Measurements from ENCODE around the gene SF3A2. TPM values are rescaled to one million over a fixed set of nuclear protein-coding genes. Genes with fewer than 3 reads are reported as not detected.

SF3A2 gene
- total and polyA plus RNA-seq, 3 donors from 2014 or later, result 102 to 122 (median 117) TPM

DNA sequence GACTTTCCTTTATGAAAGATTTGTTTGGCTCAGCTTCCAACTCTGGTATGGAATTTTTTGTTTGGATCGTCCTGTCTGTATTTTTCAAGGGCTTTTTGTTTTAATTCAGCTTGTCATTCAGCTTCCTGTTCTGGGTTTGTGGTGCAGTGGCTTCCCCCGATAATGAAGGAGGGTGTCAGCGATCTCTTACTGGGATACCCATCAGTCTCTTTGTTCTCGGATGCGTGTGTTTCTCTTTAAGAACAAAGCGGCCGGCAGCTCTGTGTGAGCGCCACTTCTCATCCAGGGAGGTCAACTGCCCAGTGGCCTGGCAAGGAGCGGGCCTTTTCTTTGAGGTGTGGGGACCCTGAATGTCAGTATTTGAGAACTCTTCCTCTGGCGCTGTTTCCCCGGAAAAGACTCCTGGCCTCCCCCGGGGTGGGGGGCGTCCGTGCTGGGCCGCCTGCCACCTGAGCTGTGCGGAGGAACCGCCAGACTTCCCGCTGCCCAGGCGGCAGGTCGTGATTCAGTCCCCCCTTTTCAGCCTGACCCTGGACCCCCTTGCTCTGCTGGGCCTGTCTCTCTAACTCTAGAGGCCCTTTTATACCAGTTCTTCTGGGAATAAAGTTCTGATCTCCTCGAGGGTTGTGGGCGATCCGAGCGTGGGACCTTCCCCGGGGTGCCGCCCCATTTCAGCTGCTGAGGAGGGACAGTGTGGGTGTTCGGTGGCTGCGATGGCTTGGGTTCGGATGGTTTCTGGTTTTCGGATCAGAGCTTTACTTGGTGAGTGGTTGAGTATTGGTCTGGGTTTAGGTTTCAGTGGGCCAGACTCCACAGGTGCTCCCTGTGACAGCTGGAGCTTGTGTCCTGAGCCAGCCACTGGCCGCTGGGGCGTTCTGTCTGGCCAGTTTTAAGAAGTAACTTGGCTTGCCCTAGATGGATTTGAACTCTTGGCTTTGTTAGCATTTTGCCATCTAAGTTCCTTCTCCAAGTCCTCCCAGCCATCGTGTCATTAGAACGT lies 3.4 kb downstream of the SF3A2 start:
- Histone ChIP-seq H3K4me1 (peaks cover 43% of the 10 kb centered on the region), H3K9me3 (no peaks in the 10 kb centered on the region), H3K36me3 (ENCODE audit: low read depth, missing control alignments) (no peaks in the 10 kb centered on the region), H3K4me3 (peak overlapping the region in 1 of 2 donors; percentile 5), H3K27me3 (no peaks in the 10 kb centered on the region), H3K27ac (peak overlapping the region in 1 of 2 donors; percentile 10)
- TF ChIP-seq, protein P1, sequence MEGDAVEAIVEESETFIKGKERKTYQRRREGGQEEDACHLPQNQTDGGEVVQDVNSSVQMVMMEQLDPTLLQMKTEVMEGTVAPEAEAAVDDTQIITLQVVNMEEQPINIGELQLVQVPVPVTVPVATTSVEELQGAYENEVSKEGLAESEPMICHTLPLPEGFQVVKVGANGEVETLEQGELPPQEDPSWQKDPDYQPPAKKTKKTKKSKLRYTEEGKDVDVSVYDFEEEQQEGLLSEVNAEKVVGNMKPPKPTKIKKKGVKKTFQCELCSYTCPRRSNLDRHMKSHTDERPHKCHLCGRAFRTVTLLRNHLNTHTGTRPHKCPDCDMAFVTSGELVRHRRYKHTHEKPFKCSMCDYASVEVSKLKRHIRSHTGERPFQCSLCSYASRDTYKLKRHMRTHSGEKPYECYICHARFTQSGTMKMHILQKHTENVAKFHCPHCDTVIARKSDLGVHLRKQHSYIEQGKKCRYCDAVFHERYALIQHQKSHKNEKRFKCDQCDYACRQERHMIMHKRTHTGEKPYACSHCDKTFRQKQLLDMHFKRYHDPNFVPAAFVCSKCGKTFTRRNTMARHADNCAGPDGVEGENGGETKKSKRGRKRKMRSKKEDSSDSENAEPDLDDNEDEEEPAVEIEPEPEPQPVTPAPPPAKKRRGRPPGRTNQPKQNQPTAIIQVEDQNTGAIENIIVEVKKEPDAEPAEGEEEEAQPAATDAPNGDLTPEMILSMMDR (IDR thresholded peaks at IDR 0.05), result no peak
- TF ChIP-seq POLR2A (IDR thresholded peaks at IDR 0.05), result no peak
- intact Hi-C loops (cut with DNase I; ENCODE audit: low total_unique reads), result no loop called here
- DNase-seq, result peak; percentile 63
- WGBS, 2 donors, result 26 to 52% methylated on average over 34 of the region's 34 CpGs

DNA sequence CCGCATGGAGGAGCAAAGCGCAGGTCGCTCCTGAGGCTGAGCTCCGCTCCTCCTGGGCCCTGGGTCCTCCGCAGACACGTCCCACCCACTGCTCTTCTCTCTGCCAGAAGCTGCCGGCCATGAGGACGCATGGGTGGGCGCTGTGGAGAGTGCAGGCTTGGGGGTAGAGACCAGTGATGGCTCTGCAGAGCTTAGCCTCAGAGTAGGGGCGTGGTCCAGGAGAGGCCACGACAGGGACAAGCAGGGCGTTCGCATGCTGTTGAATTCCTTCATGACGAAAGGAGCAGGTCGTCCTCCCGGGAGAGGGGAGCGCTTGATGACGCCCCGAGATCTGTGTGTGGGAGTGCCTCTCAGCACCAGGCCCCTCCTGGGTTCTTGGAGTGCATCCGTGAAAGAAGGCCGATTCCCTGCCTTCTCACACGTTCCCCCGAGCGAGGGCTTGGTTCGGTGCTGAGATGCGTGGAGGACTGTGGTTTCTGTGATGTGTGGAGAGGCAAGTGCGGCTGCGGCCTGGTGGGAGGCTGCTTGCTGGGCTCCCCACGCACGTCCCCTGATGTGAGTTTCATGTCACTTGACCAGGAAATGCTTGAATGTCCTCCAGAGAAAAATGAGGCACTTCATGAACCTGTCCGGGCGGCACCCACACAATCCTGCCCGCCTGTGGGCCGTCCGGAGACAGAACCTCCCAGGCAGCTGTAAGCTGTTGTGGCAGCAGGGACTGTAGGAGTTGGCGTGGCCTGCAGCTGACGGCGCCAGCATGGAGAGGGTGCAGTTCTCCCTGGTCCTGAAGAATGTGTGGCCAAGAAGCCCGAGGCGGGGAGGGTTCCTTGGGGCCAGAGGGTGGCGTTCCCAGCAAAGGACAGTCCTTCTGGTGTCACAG lies 4.5 kb downstream of the SF3A2 start:
- H3K4me1 ChIP-seq, result peaks cover 39% of the 10 kb centered on the region
- no peak overlapping the region for H3K4me3 ChIP-seq
- H3K27ac ChIP-seq, result peak overlapping the region; percentile 12 to 35

DNA sequence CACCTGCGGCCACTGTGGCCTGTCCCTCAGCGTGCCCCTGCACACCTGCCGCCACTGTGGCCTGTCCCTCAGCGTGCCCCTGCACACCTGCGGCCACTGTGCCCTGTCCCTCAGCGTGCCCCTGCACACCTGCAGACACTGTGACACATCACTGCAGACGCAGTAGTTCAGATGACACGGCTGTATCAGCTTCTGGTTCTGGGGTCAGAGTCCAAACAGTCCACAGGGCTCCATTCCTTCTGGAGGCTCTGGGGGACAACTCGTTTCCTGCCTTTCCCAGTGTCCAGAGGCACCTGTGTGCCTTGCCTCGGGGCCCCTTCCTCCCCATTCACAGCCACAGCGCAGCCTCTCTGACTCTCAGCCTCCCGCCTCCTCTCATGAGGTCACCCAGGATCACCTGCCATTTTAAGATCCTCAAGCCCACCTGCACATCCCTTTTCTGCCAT lies 5.5 kb downstream of the SF3A2 start:
- intact Hi-C loops (cut with DNase I; ENCODE audit: low total_unique reads), result no loop called here
- DNase-seq, result no peak
- WGBS, 2 donors, result 73 to 82% methylated on average over 12 of the region's 12 CpGs
- TF ChIP-seq, protein P1 (IDR thresholded peaks at IDR 0.05), result no peak
- TF ChIP-seq POLR2A (IDR thresholded peaks at IDR 0.05), result no peak
- Histone ChIP-seq H3K27me3 (no peaks in the 10 kb centered on the region), H3K36me3 (ENCODE audit: low read depth, missing control alignments) (no peaks in the 10 kb centered on the region), H3K27ac (peak overlapping the region in 1 of 2 donors; percentile 12), H3K9me3 (no peaks in the 10 kb centered on the region), H3K4me3 (no peak overlapping the region), H3K4me1 (peaks cover 43% of the 10 kb centered on the region)

More for the DNA sequence above, 4.5 kb downstream of the SF3A2 start:
- Histone ChIP-seq H3K27me3 (no peaks in the 10 kb centered on the region), H3K9me3 (no peaks in the 10 kb centered on the region), H3K36me3 (ENCODE audit: low read depth, missing control alignments) (no peaks in the 10 kb centered on the region)
- no peak for TF ChIP-seq POLR2A (IDR thresholded peaks at IDR 0.05)
- TF ChIP-seq, protein P1 (IDR thresholded peaks at IDR 0.05), result no peak
- DNase-seq, result peak; percentile 71
- intact Hi-C loops (cut with DNase I; ENCODE audit: low total_unique reads), result no loop called here
- 65 to 66% methylated on average over 31 to 41 of the region's 41 CpGs for WGBS, 2 donors

DNA sequence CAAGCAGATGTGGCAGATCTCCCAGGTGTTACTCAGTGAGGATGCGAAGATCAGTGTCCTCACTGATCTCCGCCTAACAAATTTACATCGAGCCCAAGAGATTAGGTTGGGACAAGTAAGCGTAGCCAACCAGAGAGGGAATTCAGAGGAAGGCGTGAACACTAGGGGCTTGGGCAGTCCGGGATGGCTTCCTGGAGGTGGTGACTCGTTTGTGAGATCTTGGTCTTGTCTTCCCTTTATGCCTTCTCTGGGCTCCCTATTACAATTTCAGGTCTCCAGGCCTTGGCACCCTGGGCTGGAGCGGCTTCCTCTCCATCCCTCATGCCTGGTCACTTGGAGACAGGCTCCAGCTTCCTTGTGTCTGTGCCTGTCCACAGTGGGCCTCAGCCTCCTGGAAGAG lies 6.2 kb downstream of the SF3A2 start:
- intact Hi-C loops (cut with DNase I; ENCODE audit: low total_unique reads), result no loop called here
- DNase-seq, result no peak
- Histone ChIP-seq H3K9me3 (no peaks in the 10 kb centered on the region), H3K27ac (no peak overlapping the region), H3K36me3 (ENCODE audit: low read depth, missing control alignments) (no peaks in the 10 kb centered on the region), H3K4me3 (no peak overlapping the region), H3K27me3 (no peaks in the 10 kb centered on the region), H3K4me1 (peaks cover 41% of the 10 kb centered on the region)
- 85 to 92% methylated on average over 8 of the region's 8 CpGs for WGBS, 2 donors
- no peak for TF ChIP-seq POLR2A (IDR thresholded peaks at IDR 0.05)
- TF ChIP-seq, protein P1 (IDR thresholded peaks at IDR 0.05), result no peak
